NOMO-1 treated with DMSO at 0.1 percent for 48 hours (cell line): ENCODE data around the gene KCNA4.
"Not testable (repeated sequence)": the region's sequence is repeated elsewhere in the genome, so short reads cannot be mapped to it uniquely, and the experiment has no call there.

Source experiments
- DNase-seq: peaks from one replicate; lab custom pipeline; 2025; ENCODE audit not compliant: unreplicated experiment; lab: John Stamatoyannopoulos, UW

Gene KCNA4

DNA sequence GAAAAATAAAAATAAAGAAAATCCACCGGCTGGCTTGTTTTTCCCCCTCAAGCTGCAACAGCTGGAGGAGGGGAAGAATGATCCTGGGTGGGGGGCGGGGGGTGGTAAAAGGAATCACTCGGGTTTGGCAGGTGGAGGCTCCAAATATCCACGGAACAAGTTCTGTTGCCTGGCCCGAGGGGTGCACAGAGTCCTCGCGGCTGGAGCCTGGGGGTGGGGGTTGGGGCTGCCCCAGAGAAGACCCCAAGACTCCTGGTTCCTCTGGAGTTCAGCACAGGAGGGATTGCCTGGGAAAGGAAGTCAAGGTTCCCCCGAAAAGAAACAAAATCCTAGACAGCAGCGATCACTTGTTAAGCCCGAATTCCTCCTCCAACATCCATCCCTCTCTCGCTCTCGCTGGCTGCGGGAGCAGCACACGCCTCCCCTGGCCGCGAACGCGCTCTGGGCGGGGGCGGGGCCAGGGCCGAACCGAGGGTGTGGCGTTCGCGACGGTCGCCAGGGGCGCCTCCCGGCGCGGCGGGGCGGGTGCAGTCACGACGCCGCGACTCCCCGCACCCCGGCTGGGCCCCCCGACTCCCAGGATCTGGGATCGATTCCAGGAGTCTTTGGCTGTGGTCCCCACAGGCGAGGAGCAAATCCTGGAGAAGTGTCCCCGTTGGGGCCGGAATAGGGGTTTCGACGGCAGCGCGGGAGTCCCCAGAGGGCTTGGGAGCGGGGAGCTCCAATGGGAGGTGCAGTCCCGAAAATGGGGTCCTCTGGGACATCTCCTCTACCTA lies at the start of gene KCNA4:
KCNA4 (minus strand) TSS at position 443 of the 776 bp plus-strand sequence. CDS start 4,352 bp downstream, outside the sequence.
- no peak for DNase-seq

DNA sequence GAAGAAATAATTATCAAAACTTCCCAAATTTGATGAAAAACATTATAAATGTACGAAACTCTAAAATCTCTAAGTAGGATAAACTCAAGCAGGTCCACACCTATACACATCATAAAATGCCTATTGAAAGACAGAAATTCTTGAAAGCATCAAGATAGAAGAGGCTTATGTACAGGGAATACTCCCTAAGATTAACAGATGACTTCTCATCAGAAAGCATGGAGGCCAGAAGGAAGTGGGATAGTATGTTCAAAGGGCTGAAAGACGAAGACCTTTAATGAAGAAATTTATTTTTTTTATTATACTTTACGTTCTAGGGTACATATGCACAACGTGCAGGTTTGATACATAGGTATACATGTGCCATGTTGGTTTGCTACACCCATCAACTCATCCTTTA lies 45.3 kb upstream of the KCNA4 start:
- DNase-seq: no peak

GRCh38 chr11:30059172-30059815 lies 42.5 kb upstream of the KCNA4 start:
- no peak for DNase-seq

- no peak for DNase-seq
Measured at GRCh38 chr11:30049214-30049613, 32.4 kb upstream of the KCNA4 start.

- no peak for DNase-seq
Measured at GRCh38 chr11:30046578-30046945, 29.7 kb upstream of the KCNA4 start.

GRCh38 chr11:30045921-30046577 lies 29.2 kb upstream of the KCNA4 start:
- DNase-seq: no peak

DNA sequence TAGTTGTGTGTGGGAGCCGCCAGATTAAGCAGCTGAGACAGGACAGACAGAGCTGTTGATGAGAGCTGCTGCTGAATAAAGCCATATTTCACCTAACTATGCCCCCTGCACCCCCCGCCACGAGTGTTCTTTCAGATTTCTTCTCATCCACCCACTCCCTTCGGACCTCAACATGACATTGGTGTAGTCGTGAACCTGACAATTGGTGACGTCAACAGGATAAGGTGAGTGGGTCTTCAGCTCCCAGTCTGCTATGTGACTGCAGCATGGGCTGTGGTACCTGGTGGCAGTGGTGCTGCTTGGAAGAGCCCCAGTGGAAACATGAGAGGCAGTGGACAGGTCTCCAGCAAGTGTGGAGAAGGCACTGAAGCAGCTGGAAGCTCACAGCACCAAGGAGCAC lies 28.3 kb upstream of the KCNA4 start:
- DNase-seq: no peak

GRCh38 chr11:30041171-30041570 lies 24.3 kb upstream of the KCNA4 start:
- no peak for DNase-seq

GRCh38 chr11:30034746-30035145 lies 17.9 kb upstream of the KCNA4 start:
- DNase-seq: not testable (repeated sequence)

- not testable (repeated sequence) for DNase-seq
Measured at GRCh38 chr11:30034166-30034565, 17.3 kb upstream of the KCNA4 start.

GRCh38 chr11:30025396-30026139 lies 8.7 kb upstream of the KCNA4 start:
- no peak for DNase-seq

DNA sequence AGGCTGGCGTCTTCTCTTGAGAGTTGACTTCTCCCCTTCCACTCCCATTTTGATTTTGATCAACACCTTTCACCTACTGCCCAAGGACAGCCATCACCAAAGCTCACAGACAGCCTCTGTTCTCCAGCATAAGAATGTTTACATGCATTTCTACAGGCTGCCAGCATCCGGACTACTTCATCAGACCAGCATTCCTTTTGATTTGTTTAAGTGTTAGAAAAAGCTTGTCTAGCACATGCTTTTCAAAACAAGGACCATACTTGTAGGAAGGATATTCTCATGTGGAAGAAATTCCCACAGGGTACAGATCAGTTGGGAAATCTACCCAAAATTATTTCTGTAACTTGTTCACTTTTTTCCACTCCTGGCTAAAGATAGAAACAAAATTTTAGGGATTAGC lies 6.2 kb upstream of the KCNA4 start:
- DNase-seq: no peak

- DNase-seq: no peak
Measured at GRCh38 chr11:30019481-30019880, 2.7 kb upstream of the KCNA4 start.

GRCh38 chr11:30018495-30018894 lies 1.7 kb upstream of the KCNA4 start:
- no peak for DNase-seq

DNA sequence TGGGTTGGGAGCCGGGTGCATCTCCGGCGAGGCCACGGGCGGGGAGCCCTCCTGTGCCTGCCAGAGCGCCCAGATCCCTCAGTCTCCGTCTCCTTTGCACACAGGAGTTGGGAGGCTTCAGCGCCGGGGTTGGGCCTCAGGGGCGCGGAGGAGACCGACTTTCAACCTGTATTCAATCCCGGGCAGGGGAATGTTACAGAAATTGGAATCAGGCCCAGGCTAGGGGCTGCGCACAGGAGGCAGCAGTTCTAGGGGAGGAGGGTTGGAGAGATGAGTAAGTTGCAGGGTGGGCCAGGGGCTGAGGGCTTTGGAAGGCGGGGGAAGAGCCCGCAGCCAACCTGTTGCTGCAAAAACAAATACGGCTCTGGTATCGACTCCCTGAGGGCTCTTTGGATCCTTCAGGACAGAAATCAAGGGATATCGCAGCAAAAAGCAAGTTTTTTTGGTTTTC lies 640 bp upstream of the KCNA4 start:
- DNase-seq: no peak

DNA sequence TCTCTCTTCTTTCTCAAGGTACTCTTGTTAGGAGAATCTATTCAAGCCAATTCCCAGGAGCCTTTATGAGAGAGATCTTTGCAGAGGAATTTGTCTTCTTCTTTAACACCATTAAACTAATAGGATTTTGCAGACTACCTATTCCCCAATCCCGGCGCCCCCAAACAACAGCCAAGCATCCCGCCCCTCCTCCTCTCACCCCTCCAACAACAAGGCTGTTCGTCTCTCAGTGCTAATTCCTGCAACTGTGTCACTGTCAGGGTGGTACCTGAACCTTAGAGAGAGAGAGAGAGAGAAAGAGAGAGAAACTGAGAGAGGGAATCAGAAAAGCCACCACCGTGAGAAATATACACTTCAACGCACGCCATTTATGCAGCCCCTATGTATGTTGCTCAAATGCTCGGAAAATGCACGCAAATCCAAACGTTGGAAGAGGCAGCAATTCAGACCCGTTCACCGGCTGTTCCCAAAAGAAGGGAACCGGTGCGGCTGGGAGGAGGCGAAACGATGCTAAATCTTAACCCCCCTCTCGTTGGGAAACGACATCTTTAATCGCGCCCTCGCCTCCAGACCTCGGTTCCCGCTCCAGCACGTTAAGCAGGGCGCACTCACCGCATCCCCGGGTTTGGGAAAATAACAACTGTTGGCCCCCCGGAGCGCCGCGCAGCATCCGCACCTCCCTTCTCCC lies 961 bp downstream of the KCNA4 start:
- no peak for DNase-seq

DNA sequence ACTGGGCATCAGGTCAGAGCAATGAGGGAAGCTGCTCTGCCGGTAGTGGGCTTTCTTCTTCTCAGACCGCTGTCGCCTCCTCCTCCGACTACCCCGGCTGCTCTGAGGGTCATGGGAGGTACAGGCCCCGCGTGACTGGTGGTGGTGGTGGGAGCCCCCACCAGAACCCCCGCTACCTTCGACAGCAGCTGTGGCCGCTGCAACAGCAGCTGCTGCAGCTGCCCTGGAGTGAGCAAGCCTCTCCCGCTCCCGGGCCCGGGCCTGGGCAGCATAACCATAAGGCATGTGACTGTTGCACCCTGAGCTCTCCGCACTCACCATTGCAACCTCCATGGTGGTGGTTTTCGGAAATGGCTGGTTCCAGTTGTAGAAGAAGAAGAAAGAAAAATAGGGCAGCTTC lies 4.5 kb downstream of the KCNA4 start:
- no peak for DNase-seq

GRCh38 chr11:30009060-30009459 lies 7.8 kb downstream of the KCNA4 start:
- no peak for DNase-seq

DNA sequence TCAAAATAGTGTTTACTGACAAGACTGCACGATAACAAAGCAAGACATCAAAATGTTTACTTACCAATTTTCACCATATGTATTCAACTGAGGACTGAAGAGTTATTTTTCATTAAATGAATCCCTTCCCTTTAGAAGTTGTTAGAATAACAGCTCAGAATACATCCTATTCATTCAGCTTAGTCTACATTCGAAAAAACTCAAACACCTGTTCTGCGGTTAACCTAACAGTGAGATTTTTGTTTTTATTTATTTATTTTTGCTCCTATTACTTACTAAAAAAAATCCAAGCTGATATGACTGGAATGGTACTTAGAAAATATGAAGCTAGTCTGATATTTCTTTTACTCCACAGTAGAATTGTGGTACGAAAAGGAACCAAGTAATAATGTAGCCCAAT lies 10.0 kb downstream of the KCNA4 start:
- DNase-seq: no peak

GRCh38 chr11:30002157-30002785 lies 14.6 kb downstream of the KCNA4 start:
- no peak for DNase-seq
